Osteocyte (in vitro differentiated cells): ENCODE measurements around the gene CYTH3. TPM values are rescaled to one million over a fixed set of nuclear protein-coding genes. Genes with fewer than 3 reads are reported as not detected.
A peak's percentile ranks its signal among the peaks of the same experiment; 100 is the strongest.
"Not testable (repeated sequence)": the region's sequence is repeated elsewhere in the genome, so short reads cannot be mapped to it uniquely, and the experiment has no call there.

Experiments
- DNase-seq: peaks from one replicate; pipeline ENCODE4 v3.0.0; 2021; ENCODE audit warnings: mixed read lengths; ENCODE audit not compliant: unreplicated experiment; ENCODE audit errors: extremely low spot score
- H3K27ac Mint-ChIP-seq: one replicate; pipeline ENCODE4 v1.8.0; 2021; ENCODE audit warnings: mild to moderate bottlenecking, mixed read lengths; ENCODE audit not compliant: unreplicated experiment
- H3K27me3 Mint-ChIP-seq: one replicate; pipeline ENCODE4 v1.8.0; 2021; ENCODE audit warnings: mixed read lengths; ENCODE audit not compliant: unreplicated experiment
- H3K36me3 Mint-ChIP-seq: one replicate; pipeline ENCODE4 v1.8.0; 2021; ENCODE audit warnings: mixed read lengths; ENCODE audit not compliant: unreplicated experiment
- H3K4me1 Mint-ChIP-seq: one replicate; pipeline ENCODE4 v1.8.0; 2021; ENCODE audit warnings: mixed read lengths; ENCODE audit not compliant: unreplicated experiment
- H3K4me3 Mint-ChIP-seq: one replicate; pipeline ENCODE4 v1.8.0; 2021; ENCODE audit warnings: mild to moderate bottlenecking, moderate library complexity, mixed read lengths; ENCODE audit not compliant: unreplicated experiment
- H3K9me3 Mint-ChIP-seq: one replicate; pipeline ENCODE4 v1.8.0; 2021; ENCODE audit warnings: mixed read lengths; ENCODE audit not compliant: unreplicated experiment
- total RNA-seq: library from RNA; stranded (reverse); gene quantifications from 2 replicates; pipeline ENCODE4 v1.2.1, GENCODE V29; 2021
- TF ChIP-seq, protein P1 (sequence below): fragments of 200-600 bp; sonication (generic); IDR thresholded peaks from 2 replicates; pipeline ENCODE4 v1.5.0; 2021; ENCODE audit warnings: antibody characterized with exemption, mild to moderate bottlenecking, moderate library complexity

CYTH3 gene
- total RNA-seq, 1 donor from 2014 or later: 63.9 TPM

DNA sequence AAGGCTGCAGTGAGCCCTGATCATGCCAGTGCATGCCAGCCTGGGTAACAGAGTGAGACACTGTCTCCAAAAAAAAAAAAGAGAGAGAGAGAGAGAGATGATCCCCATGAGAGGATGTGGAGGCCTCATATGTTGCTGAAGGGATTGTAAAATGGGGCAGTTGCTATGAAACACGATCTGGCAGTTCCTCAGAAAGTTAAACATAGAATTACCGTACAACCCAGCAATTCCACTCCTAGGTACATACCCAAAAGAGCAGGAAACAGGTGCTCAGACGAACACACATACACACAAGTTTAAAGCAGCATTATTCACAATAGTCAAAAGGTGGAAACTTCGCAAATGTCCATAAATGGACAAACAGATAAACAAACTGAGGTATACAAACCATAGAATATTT, 27.4 kb upstream of the CYTH3 start:
- Mint-ChIP-seq H3K27ac (no peak overlapping the region), H3K36me3 (no peaks in the 10 kb centered on the region), H3K27me3 (no peaks in the 10 kb centered on the region), H3K9me3 (no peaks in the 10 kb centered on the region), H3K4me3 (no peak overlapping the region), H3K4me1 (peaks cover 6% of the 10 kb centered on the region)
- DNase-seq: no peak
- TF ChIP-seq, protein P1, sequence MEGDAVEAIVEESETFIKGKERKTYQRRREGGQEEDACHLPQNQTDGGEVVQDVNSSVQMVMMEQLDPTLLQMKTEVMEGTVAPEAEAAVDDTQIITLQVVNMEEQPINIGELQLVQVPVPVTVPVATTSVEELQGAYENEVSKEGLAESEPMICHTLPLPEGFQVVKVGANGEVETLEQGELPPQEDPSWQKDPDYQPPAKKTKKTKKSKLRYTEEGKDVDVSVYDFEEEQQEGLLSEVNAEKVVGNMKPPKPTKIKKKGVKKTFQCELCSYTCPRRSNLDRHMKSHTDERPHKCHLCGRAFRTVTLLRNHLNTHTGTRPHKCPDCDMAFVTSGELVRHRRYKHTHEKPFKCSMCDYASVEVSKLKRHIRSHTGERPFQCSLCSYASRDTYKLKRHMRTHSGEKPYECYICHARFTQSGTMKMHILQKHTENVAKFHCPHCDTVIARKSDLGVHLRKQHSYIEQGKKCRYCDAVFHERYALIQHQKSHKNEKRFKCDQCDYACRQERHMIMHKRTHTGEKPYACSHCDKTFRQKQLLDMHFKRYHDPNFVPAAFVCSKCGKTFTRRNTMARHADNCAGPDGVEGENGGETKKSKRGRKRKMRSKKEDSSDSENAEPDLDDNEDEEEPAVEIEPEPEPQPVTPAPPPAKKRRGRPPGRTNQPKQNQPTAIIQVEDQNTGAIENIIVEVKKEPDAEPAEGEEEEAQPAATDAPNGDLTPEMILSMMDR: no peak

- DNase-seq: no peak
- Mint-ChIP-seq H3K9me3 (no peaks in the 10 kb centered on the region), H3K27me3 (no peaks in the 10 kb centered on the region), H3K4me3 (no peak overlapping the region), H3K4me1 (peaks cover 12% of the 10 kb centered on the region), H3K27ac (no peak overlapping the region), H3K36me3 (no peaks in the 10 kb centered on the region)
- TF ChIP-seq, protein P1: no peak
Observed at GRCh38 chr7:6294839-6295238, 22.4 kb upstream of the CYTH3 start.

DNA sequence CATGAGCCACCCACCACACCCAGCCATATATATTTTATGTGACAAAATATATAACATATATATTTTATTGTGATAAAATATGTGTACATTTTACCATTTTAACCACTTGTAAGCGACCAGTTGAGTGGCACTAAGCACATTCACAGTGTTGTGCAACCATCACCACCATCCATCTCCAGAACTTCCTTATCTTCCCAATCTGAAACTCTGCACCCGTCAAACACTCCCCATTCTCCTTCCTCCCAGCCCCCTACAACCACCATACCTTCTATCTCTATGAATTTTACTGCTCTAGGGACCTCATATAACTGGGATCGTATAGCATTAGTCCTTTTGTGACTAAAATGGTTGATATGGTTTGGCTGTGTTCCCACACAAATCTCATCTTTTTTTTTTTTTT, 20.8 kb upstream of the CYTH3 start:
- TF ChIP-seq, protein P1: no peak
- Mint-ChIP-seq H3K4me3 (no peak overlapping the region), H3K4me1 (peaks cover 12% of the 10 kb centered on the region), H3K27ac (no peak overlapping the region), H3K9me3 (no peaks in the 10 kb centered on the region), H3K27me3 (no peaks in the 10 kb centered on the region), H3K36me3 (no peaks in the 10 kb centered on the region)
- no peak for DNase-seq

- not testable (repeated sequence) for H3K4me3 Mint-ChIP-seq, H3K27me3 Mint-ChIP-seq
Observed at GRCh38 chr7:6291941-6292340, 19.5 kb upstream of the CYTH3 start.

GRCh38 chr7:6291531-6291930, 19.1 kb upstream of the CYTH3 start:
- no peaks in the 10 kb centered on the region for H3K36me3 Mint-ChIP-seq
- H3K4me3 Mint-ChIP-seq: no peak overlapping the region
- H3K27ac Mint-ChIP-seq: no peak overlapping the region
- H3K4me1 Mint-ChIP-seq: peaks cover 13% of the 10 kb centered on the region
- TF ChIP-seq, protein P1: no peak
- H3K27me3 Mint-ChIP-seq: no peaks in the 10 kb centered on the region
- no peak for DNase-seq
- H3K9me3 Mint-ChIP-seq: no peaks in the 10 kb centered on the region

More at GRCh38 chr7:6291941-6292340, 19.5 kb upstream of the CYTH3 start:
- H3K4me1 Mint-ChIP-seq: peaks cover 12% of the 10 kb centered on the region
- H3K36me3 Mint-ChIP-seq, H3K27ac Mint-ChIP-seq, H3K9me3 Mint-ChIP-seq, DNase-seq: not testable (repeated sequence)

GRCh38 chr7:6290319-6290741, 17.9 kb upstream of the CYTH3 start:
- H3K4me3 Mint-ChIP-seq: no peak overlapping the region
- H3K4me1 Mint-ChIP-seq: peaks cover 16% of the 10 kb centered on the region
- no peaks in the 10 kb centered on the region for H3K9me3 Mint-ChIP-seq
- H3K27ac Mint-ChIP-seq: peak overlapping the region; percentile 31
- TF ChIP-seq, protein P1: no peak
- no peak for DNase-seq
- no peaks in the 10 kb centered on the region for H3K27me3 Mint-ChIP-seq
- no peaks in the 10 kb centered on the region for H3K36me3 Mint-ChIP-seq
